GM12892 (cell line): Measurements from ENCODE around the gene RALGPS1.

ENCODE experiments used
- POLR2A ChIP-seq: IDR thresholded peaks from 2 replicates; pipeline ENCODE4 v1.6.1; 2011; ENCODE audit warnings: low read depth, low read length, control low read depth
- POLR2AphosphoS5 ChIP-seq: IDR thresholded peaks from 2 replicates; pipeline ENCODE4 v1.6.1; 2011; ENCODE audit warnings: low read depth, low read length, control low read depth
- TAF1 ChIP-seq: IDR thresholded peaks from 2 replicates; pipeline ENCODE4 v1.6.1; 2011; ENCODE audit warnings: low read depth, mild to moderate bottlenecking, control low read depth, low read length, borderline replicate concordance

DNA sequence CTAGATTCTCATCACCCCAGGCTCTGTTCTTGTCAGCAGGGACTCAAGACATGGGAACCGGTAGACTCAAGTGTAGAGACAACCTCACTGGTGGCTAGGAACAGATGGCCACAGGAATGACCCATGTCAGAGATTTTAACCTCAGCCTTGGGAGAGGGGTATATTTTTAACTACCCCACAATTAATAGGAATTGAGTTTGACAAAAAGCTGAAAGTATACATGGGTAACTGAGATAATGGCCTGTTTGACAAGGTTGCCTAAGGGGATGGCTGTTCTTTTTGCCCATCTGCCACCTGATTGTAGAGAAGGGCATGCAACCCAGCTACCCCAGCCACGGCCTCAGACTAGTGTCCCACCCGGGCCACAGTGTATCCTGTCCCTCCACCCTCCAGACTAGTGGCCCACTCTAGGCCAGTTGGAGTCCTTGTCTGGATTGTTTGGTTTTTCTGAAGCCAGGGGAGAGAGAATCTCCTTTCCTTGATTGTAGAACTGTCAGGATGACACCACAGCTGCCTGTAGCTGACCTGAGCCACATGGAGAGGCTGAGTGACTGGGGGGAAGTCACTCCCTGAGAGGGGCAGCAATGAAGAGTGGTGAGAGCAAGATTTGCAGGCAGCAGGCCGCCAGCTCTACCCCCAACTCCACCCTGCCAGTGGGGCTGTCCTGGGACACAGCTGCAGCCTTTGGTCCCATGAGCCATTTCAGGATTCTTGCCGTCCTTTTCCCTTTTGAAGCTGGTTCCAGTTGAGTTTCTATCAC lies 222.5 kb downstream of the RALGPS1 start:
- TF ChIP-seq POLR2A = no peak
- no peak for TF ChIP-seq POLR2AphosphoS5
- no peak for TF ChIP-seq TAF1
